ENCODE results near the gene CPNE1.

The CPNE1 gene

GRCh38 chr20:35629427-35630145, 35.1 kb downstream of the CPNE1 start:
- Histone ChIP-seq H3K4me2 (ENCODE audit: low read depth, low read length, poor library complexity, severe bottlenecking) (no peak overlapping the region), H3K79me2 (ENCODE audit: insufficient read depth, low read length) (peaks cover 22% of the 10 kb centered on the region; the same call in 1 of the 2 replicates), H3K9me2 (replicated peaks; ENCODE audit: low read depth, low read length) (no peaks in the 10 kb centered on the region), H3F3A (ENCODE audit: low read depth) (no peaks in the 10 kb centered on the region; the same call in 1 of the 2 replicates), H3K9ac (ENCODE audit: low read depth, low read length, poor library complexity, severe bottlenecking) (no peak overlapping the region), H3K9me3 (ENCODE audit: insufficient read depth, low read depth, low read length) (no peaks in the 10 kb centered on the region), H3K36me3 (ENCODE audit: insufficient read depth, low read length) (peaks cover 70% of the 10 kb centered on the region; the same call in 1 of the 2 replicates), H4K20me1 (ENCODE audit: insufficient read depth, low read length, poor library complexity, severe bottlenecking) (no peaks in the 10 kb centered on the region), H3K4me1 (ENCODE audit: insufficient read depth, low read length, poor library complexity, severe bottlenecking) (no peaks in the 10 kb centered on the region), H3K27me3 (ENCODE audit: insufficient read depth, low read length, poor library complexity, severe bottlenecking) (no peaks in the 10 kb centered on the region), H2AFZ (ENCODE audit: low read length) (no peak overlapping the region), H3K4me3 (ENCODE audit: low read length, poor library complexity, severe bottlenecking) (no peak overlapping the region)
- TF ChIP-seq CTCF (conservative IDR thresholded peaks at IDR 0.05; ENCODE audit: low read length) (no peak), EZH2phosphoT487 (IDR thresholded peaks at IDR 0.05; ENCODE audit: borderline replicate concordance) (no peak)

GRCh38 chr20:35627121-35627520, 37.6 kb downstream of the CPNE1 start:
- Histone ChIP-seq H3F3A (ENCODE audit: low read depth) (no peaks in the 10 kb centered on the region; the same call in 1 of the 2 replicates), H3K4me3 (ENCODE audit: low read length, poor library complexity, severe bottlenecking) (no peak overlapping the region), H3K9me3 (ENCODE audit: insufficient read depth, low read depth, low read length) (no peaks in the 10 kb centered on the region), H3K4me1 (ENCODE audit: insufficient read depth, low read length, poor library complexity, severe bottlenecking) (no peaks in the 10 kb centered on the region), H3K9me2 (replicated peaks; ENCODE audit: low read depth, low read length) (no peaks in the 10 kb centered on the region), H3K27me3 (ENCODE audit: insufficient read depth, low read length, poor library complexity, severe bottlenecking) (no peaks in the 10 kb centered on the region), H3K36me3 (ENCODE audit: insufficient read depth, low read length) (peaks cover 67% of the 10 kb centered on the region; the same call in 1 of the 2 replicates), H3K4me2 (ENCODE audit: low read depth, low read length, poor library complexity, severe bottlenecking) (no peak overlapping the region), H2AFZ (ENCODE audit: low read length) (no peak overlapping the region), H3K79me2 (ENCODE audit: insufficient read depth, low read length) (peaks cover 6% of the 10 kb centered on the region; the same call in 1 of the 2 replicates), H3K9ac (ENCODE audit: low read depth, low read length, poor library complexity, severe bottlenecking) (no peak overlapping the region), H4K20me1 (ENCODE audit: insufficient read depth, low read length, poor library complexity, severe bottlenecking) (no peaks in the 10 kb centered on the region)
- TF ChIP-seq CTCF (conservative IDR thresholded peaks at IDR 0.05; ENCODE audit: low read length), result no peak
- TF ChIP-seq EZH2phosphoT487 (IDR thresholded peaks at IDR 0.05; ENCODE audit: borderline replicate concordance), result no peak

GRCh38 chr20:35626386-35627001, 38.2 kb downstream of the CPNE1 start:
- H3K9ac ChIP-seq (ENCODE audit: low read depth, low read length, poor library complexity, severe bottlenecking), result no peak overlapping the region
- TF ChIP-seq EZH2phosphoT487 (IDR thresholded peaks at IDR 0.05; ENCODE audit: borderline replicate concordance), result no peak
- TF ChIP-seq CTCF (conservative IDR thresholded peaks at IDR 0.05; ENCODE audit: low read length), result no peak
- 0 out of 2 replicates have a peak, but pooled peaks cover 5% of the 10 kb centered on the region for H3K79me2 ChIP-seq (ENCODE audit: insufficient read depth, low read length)
- no peaks in the 10 kb centered on the region for H3K27me3 ChIP-seq (ENCODE audit: insufficient read depth, low read length, poor library complexity, severe bottlenecking)
- no peak overlapping the region for H2AFZ ChIP-seq (ENCODE audit: low read length)
- peaks cover 60% of the 10 kb centered on the region; the same call in 1 of the 2 replicates for H3K36me3 ChIP-seq (ENCODE audit: insufficient read depth, low read length)
- H3K9me3 ChIP-seq (ENCODE audit: insufficient read depth, low read depth, low read length), result no peaks in the 10 kb centered on the region
- H3K4me3 ChIP-seq (ENCODE audit: low read length, poor library complexity, severe bottlenecking), result no peak overlapping the region
- H3K4me1 ChIP-seq (ENCODE audit: insufficient read depth, low read length, poor library complexity, severe bottlenecking), result no peaks in the 10 kb centered on the region
- H4K20me1 ChIP-seq (ENCODE audit: insufficient read depth, low read length, poor library complexity, severe bottlenecking), result no peaks in the 10 kb centered on the region
- no peak overlapping the region for H3K4me2 ChIP-seq (ENCODE audit: low read depth, low read length, poor library complexity, severe bottlenecking)
- no peaks in the 10 kb centered on the region; the same call in 1 of the 2 replicates for H3F3A ChIP-seq (ENCODE audit: low read depth)
- H3K9me2 ChIP-seq (replicated peaks; ENCODE audit: low read depth, low read length), result no peaks in the 10 kb centered on the region
